ENCODE data around the gene TMEM258. TPM values are rescaled to one million over a fixed set of nuclear protein-coding genes. Genes with fewer than 3 reads are reported as not detected.

TMEM258 gene
- total and polyA plus RNA-seq, 8 donors, result 69.8 to 171 (median 94.4) TPM

DNA sequence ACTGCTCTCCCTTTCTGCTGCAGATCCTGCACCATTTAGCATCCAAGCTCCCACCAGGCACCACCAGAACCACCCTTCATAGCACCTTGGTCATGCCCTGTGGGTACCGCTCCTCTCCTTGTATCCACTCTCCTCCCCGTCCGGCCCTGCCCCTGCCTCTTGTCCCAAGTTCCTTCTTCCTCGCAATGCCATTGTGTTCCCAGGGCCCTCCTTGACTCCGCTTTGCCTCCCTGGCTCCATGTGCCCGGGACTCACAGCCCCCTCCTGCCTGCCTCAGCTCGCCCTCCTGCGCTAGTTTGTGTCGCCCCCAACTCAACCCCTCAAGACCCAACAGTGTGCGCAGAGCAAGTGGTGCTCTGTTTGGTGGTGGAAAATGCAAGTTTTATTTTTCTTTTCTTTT, 46.5 kb upstream of the TMEM258 start:
- intact Hi-C loops (cut with DNase I), result no loop called here
- Histone ChIP-seq H3K9me3 (no peaks in the 10 kb centered on the region), H3K4me3 (no peak overlapping the region), H3K27ac (no peak overlapping the region), H3K36me3 (no peaks in the 10 kb centered on the region), H3K4me1 (no peaks in the 10 kb centered on the region), H3K27me3 (no peaks in the 10 kb centered on the region)
- TF ChIP-seq, protein P1, sequence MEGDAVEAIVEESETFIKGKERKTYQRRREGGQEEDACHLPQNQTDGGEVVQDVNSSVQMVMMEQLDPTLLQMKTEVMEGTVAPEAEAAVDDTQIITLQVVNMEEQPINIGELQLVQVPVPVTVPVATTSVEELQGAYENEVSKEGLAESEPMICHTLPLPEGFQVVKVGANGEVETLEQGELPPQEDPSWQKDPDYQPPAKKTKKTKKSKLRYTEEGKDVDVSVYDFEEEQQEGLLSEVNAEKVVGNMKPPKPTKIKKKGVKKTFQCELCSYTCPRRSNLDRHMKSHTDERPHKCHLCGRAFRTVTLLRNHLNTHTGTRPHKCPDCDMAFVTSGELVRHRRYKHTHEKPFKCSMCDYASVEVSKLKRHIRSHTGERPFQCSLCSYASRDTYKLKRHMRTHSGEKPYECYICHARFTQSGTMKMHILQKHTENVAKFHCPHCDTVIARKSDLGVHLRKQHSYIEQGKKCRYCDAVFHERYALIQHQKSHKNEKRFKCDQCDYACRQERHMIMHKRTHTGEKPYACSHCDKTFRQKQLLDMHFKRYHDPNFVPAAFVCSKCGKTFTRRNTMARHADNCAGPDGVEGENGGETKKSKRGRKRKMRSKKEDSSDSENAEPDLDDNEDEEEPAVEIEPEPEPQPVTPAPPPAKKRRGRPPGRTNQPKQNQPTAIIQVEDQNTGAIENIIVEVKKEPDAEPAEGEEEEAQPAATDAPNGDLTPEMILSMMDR (IDR thresholded peaks at IDR 0.05), result no peak
- ATAC-seq, result no peak
- WGBS, 2 donors, result 87 to 93% methylated on average over 10 of the region's 10 CpGs
- no peak for FAIRE-seq
- DNase-seq, result no peak

DNA sequence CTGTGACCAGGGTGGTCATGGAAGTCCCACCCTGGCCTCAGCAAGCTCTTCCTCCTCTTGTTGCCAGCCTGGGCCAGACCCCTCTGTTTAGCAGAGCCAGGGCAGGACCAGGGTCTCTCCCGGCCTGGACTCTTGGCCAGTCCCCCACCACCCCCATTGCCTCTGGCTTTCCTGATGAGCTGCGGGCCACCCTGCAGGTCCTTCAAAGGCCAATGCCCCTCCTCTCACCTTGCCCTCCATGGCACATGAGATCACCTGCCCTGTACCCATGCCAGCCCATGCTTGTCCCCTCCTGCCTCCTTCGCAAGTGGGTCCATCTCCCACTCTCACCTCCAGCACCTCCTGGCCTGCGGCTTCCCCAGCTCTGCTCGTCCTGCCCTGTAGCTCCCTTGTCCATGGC, 46.1 kb upstream of the TMEM258 start:
- WGBS, 2 donors, result 97 to 99% methylated on average over 5 of the region's 5 CpGs
- no peak for DNase-seq
- TF ChIP-seq, protein P1 (IDR thresholded peaks at IDR 0.05), result no peak
- FAIRE-seq, result no peak
- Histone ChIP-seq H3K27me3 (no peaks in the 10 kb centered on the region), H3K27ac (no peak overlapping the region), H3K4me1 (no peaks in the 10 kb centered on the region), H3K4me3 (no peak overlapping the region), H3K9me3 (no peaks in the 10 kb centered on the region), H3K36me3 (no peaks in the 10 kb centered on the region)
- intact Hi-C loops (cut with DNase I), result no loop called here
- no peak for ATAC-seq

DNA sequence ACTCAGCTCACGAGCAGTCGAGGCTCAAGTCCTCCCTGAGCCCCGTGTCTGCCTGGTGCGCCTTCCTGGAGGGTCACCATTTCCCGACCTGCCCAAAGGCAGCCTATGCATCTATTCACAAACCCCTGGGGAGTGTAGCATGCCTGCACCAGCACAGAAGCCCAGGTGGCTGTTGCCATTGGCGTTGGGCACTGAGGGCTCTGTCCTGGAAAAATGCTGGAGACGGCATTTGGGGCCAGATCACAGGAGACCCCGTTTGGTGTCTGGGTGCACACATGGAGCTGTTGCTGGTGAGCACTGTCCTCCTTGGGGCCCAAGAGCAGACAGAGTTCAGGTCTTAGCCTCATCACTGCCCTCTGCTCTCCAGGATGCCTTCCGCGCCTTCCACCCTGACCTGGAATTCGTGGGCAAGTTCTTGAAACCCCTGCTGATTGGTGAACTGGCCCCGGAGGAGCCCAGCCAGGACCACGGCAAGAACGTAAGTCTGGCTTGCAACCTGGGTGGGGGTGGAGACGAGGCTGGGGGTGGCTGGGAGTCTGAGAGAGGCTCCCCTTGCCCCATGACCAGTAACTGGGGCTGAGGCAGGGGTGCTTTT, 45.1 kb upstream of the TMEM258 start:
- 88 to 90% methylated on average over 15 of the region's 15 CpGs for WGBS, 2 donors
- FAIRE-seq, result no peak
- Histone ChIP-seq H3K27me3 (no peaks in the 10 kb centered on the region), H3K4me1 (no peaks in the 10 kb centered on the region), H3K36me3 (no peaks in the 10 kb centered on the region), H3K4me3 (no peak overlapping the region), H3K27ac (no peak overlapping the region), H3K9me3 (no peaks in the 10 kb centered on the region)
- ATAC-seq, result no peak
- TF ChIP-seq, protein P1 (IDR thresholded peaks at IDR 0.05), result no peak
- DNase-seq, result no peak
- intact Hi-C loops (cut with DNase I), result no loop called here

DNA sequence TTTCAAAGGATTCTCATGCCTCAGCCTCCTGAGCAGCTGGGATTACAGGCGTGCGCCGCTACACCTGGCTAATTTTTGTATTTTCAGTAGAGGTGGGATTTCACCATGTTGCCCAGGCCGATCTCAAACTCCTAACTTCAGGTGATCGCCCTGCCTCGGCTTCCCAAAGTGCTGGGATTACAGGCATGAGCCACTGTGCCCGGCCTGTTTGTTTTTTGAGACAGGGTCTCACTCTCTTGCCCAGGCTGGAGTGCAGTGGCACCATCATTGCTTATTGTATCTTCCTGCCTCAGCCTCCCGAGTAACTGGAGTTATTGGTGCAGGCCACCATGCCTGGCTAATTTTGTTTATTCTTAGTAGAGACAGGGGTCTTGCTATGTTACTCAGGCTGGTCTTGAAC, 43.8 kb upstream of the TMEM258 start:
- intact Hi-C loops (cut with DNase I), result no loop called here
- TF ChIP-seq, protein P1 (IDR thresholded peaks at IDR 0.05), result no peak
- H3K27ac ChIP-seq, result no peak overlapping the region
- no peaks in the 10 kb centered on the region for H3K4me1 ChIP-seq
- no peaks in the 10 kb centered on the region for H3K9me3 ChIP-seq
- WGBS, 2 donors, result 95% methylated on average over 8 of the region's 8 CpGs
- FAIRE-seq, result no peak
- no peaks in the 10 kb centered on the region for H3K36me3 ChIP-seq
- no peak for DNase-seq
- no peak overlapping the region for H3K4me3 ChIP-seq
- no peak for ATAC-seq
- H3K27me3 ChIP-seq, result no peaks in the 10 kb centered on the region

DNA sequence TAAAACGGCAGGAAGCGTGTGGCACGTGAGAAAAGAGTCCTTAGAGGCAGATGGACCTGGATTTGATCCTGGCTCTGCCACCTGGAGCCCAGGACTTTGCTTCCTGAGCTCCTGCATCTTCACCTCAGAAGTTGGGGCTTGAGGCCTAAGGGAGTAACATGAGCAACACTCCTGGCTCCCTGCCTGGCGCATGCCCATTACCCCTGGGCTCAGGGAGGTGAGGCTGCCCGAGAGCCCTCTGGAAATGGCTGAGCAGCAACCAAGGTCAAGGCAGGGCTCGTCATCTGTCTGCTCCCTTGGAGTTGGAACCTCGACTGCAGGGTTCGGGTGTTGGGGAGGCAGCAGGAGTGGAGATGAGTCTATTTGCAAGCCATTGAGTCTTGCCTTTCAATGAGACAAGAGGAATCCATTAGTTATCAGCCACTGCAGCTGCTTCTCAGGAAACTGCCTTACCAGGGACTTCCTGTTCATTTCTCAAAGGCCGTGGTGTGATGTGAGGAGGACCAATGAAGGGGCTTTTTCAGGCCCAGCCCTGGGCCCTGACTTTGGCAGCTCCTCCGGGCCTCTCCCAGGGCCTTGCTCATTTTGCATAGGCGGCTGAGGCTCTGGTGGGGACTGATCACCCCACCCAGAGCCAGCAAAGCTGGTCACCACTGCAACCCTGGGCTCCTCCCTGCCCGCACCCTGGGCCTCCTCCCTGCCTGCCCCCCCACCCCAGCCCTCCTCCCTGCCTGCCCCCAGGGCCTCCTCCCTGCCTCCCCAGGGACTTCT, 42.1 kb upstream of the TMEM258 start:
- no peak overlapping the region for H3K4me3 ChIP-seq
- H3K4me1 ChIP-seq, result peaks cover 0 to under 1% (median 0%) of the 10 kb centered on the region in 3 donors
- no peaks in the 10 kb centered on the region for H3K36me3 ChIP-seq
- H3K27ac ChIP-seq, result peak overlapping the region in 1 of 4 donors; percentile 4
- ATAC-seq, result peak in 3 of 4 donors; percentile 53 to 63 (median 59)
- intact Hi-C loops (cut with DNase I), result no loop called here
- TF ChIP-seq, protein P1 (IDR thresholded peaks at IDR 0.05), result no peak
- no peak for FAIRE-seq
- 60 to 70% methylated on average over 11 to 12 of the region's 12 CpGs for WGBS, 2 donors
- no peak for DNase-seq
- H3K9me3 ChIP-seq, result no peaks in the 10 kb centered on the region
- no peaks in the 10 kb centered on the region for H3K27me3 ChIP-seq

Measured in pancreas (tissue), 10 donors.